Mesodermal cell (in vitro differentiated cells): ENCODE results near the gene SAP30L.
A peak's percentile ranks its signal among the peaks of the same experiment; 100 is the strongest.

ENCODE experiments used
- H3K27ac ChIP-seq: 2 replicates; pipeline ENCODE4 v1.7.0; 2013; ENCODE audit warnings: mild to moderate bottlenecking, low read depth, low read length, moderate library complexity; ENCODE audit not compliant: severe bottlenecking
- H3K36me3 ChIP-seq: 2 replicates; pipeline ENCODE4 v1.7.1; 2013; ENCODE audit warnings: mild to moderate bottlenecking, low read length, moderate library complexity; ENCODE audit not compliant: control insufficient read depth, insufficient read depth
- H3K4me1 ChIP-seq: one replicate; pipeline ENCODE4 v1.7.1; 2013; ENCODE audit warnings: mild to moderate bottlenecking, low read length; ENCODE audit not compliant: insufficient read depth, control insufficient read depth, poor library complexity, severe bottlenecking
- H3K4me3 ChIP-seq: 2 replicates; pipeline ENCODE4 v1.7.0; 2013; ENCODE audit warnings: low read length, control low read depth, mild to moderate bottlenecking; ENCODE audit not compliant: insufficient read depth, poor library complexity, severe bottlenecking; ENCODE audit errors: extremely low read depth
- H3K9me3 ChIP-seq: 2 replicates; pipeline ENCODE4 v1.7.1; 2013; ENCODE audit warnings: mild to moderate bottlenecking, low read length, moderate library complexity; ENCODE audit not compliant: control insufficient read depth
- whole genome bisulfite sequencing, 2 experiments: methylation state at CpG; one replicate each; pipeline ENCODE4 v1.1.5; 2013; ENCODE audit warnings: missing lambda C conversion rate in 2 of 2; ENCODE audit not compliant: insufficient coverage in 2 of 2; 5-methylcytosine and 5-hydroxymethylcytosine counted together

The SAP30L gene

DNA sequence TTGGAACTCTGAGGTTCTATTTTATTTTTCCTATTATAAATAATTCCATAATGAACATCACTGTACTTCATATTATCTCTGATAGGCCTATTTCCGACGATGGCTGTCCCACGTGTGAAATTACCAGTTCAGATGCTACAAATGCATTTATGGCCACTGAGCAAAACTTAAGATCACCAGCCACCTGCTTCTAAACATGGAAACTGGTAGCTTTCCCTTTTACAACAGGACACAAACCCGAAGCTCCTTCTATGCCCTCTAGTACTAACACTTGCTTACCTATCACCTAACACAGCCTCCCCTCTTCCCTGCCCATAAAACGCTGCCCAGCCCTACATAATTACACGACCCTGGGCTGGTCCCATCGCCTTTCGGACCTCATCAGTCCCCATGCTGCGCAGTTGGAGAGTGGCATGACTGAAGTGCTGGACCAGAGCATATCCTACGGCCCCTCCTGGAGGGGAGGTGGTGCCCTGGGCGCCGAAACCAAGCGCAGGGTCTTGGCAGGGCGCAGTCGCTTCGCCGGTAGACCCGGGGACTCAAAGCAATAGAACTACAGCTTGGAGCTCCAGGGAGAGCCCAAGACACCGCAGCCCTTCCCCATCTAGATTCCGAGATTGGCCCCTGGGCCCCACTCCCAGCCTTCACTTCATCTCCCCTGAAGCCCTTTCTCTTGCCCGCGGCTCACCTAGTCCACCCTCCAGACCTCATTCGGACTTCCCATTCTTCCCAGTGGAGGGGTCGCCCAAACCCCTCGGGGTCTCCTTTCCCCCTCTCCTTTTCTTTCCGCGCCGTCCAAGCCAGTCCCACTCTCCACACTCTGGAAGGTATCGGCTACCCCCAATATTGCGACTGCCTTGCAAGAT lies 1.0 kb upstream of the SAP30L start:
- Histone ChIP-seq H3K4me3 (peak overlapping the region; percentile 65), H3K4me1 (peaks cover 6% of the 10 kb centered on the region), H3K36me3 (peaks cover 41% of the 10 kb centered on the region), H3K9me3 (no peaks in the 10 kb centered on the region), H3K27ac (no peak overlapping the region)
- 10 to 13% methylated on average over 25 to 29 of the region's 30 CpGs for WGBS, 2 experiments

DNA sequence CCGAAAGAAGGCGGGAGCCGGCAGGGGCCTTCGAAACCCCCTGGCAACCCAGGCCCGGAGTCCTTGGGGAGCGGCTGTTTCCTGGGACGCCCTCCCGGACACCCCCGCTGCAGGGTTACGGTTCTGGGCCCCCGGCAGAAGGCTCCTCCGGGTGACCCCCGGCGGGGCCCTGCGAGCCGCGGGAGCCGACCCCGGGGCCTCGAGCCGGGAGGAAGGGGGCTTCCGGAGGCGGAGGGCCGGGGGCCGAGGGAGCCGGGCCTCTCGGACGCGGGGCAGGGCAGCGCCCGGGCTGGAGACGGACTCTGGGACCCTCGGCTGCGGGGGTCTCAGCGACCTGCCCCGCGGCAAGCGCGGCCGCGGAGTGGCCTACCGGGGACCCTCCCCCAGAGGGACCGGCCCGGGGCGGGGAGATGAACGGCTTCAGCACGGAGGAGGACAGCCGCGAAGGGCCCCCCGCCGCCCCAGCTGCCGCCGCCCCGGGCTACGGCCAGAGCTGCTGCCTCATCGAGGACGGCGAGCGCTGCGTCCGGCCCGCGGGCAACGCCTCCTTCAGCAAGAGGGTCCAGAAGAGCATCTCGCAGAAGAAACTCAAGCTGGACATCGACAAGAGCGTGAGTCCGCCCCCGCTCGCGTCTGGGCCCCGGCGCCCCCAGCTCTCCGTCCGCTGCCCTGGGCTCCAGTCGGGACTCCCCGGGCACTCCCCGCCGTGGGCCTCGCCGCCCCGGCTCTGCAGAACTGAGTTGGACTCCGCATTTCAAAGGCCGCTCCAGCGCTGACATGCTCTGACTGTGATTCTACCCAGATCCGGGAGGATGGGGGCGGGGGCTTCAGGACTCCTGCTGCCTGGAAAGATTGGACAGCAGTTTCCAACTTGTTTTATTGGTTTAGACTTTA lies 645 bp downstream of the SAP30L start:
- Histone ChIP-seq H3K36me3 (peaks cover 39% of the 10 kb centered on the region), H3K27ac (peak overlapping the region; percentile 68), H3K9me3 (no peaks in the 10 kb centered on the region), H3K4me1 (peaks cover 6% of the 10 kb centered on the region), H3K4me3 (peak overlapping the region; percentile 65)
- WGBS, 2 experiments: 0% methylated on average over 74 to 86 of the region's 87 CpGs

DNA sequence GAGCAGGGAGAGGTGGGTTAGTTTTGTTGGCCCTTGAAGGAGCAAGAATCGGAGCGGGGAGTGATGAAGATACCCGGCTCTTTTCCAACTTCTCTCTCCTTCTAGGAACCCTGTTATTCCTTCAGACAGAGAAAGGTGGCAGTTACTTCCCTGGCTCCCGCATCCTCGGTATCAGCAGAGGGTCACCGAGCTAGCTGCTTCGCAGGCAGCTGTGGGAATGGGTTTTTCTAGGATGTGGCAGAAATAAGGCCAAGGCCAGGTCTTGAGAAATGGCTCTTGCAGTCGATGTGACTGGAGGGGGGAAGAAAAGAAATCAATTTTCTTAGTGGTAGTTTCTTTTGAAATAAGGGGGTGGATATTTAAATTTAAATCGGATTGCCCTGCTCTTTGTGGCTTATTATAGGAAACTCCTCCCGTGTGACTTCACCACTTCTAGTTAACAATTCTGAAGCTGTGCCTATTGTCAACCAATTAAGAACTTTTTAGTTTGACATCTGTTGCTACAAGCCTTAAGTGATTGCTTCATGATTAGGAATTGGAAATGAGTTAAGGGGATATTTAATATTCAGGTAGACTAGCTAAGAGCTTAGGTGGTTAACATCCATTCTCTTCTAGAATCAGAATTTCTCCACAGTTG lies 1.4 kb downstream of the SAP30L start:
- Histone ChIP-seq H3K36me3 (peaks cover 39% of the 10 kb centered on the region), H3K27ac (peak overlapping the region; percentile 68), H3K4me3 (peak overlapping the region; percentile 65), H3K4me1 (peaks cover 6% of the 10 kb centered on the region), H3K9me3 (no peaks in the 10 kb centered on the region)
- 2 to 3% methylated on average over 5 to 6 of the region's 10 CpGs for WGBS, 2 experiments

DNA sequence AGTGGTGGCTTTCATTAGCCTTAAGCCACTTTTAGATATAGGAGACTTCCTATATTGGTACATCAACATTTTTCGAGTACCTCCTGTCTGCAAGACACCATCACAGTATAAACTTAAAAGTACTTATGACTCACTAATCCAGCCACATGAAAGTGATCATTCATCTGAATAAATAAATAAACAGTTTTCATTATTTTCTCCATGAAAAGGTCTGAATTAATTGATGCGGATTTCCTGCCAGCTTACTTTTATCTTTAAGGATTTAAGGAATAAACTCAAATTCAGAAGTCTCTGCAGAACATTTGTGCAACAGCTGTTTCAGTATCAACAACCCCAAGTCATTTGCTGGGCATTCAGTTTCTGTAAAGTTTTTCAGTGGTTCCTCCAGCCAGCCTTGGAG lies 4.0 kb downstream of the SAP30L start:
- no peak overlapping the region for H3K4me3 ChIP-seq
- 100% methylated on average over 1 of the region's 2 CpGs; no CpG with 5 or more reads in 1 of the 2 experiments for WGBS, 2 experiments
- H3K36me3 ChIP-seq: peaks cover 53% of the 10 kb centered on the region
- H3K4me1 ChIP-seq: peaks cover 6% of the 10 kb centered on the region
- H3K9me3 ChIP-seq: no peaks in the 10 kb centered on the region
- no peak overlapping the region for H3K27ac ChIP-seq

DNA sequence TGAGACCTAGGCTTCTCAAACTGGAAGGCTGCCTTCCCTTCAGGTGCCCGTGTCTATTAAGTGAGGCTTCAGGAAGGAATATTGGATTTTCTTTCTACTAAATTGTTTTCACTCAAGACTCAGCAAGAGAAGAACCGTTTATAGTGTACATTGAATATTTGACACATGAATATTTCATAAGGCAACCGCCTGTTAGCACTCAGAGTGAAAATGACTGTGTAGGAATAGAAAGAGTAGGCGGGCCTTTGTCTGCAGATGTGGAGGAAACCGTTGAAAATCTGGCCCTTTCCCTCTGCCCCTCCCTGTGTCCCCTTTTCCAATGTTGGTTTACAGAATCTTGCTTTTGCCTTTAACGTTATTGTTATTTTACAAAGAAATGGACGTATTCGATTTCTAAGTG lies 6.2 kb downstream of the SAP30L start:
- Histone ChIP-seq H3K36me3 (peaks cover 74% of the 10 kb centered on the region), H3K9me3 (no peaks in the 10 kb centered on the region), H3K27ac (no peak overlapping the region), H3K4me1 (peaks cover 6% of the 10 kb centered on the region), H3K4me3 (no peak overlapping the region)
- 84 to 96% methylated on average over 2 to 3 of the region's 8 CpGs for WGBS, 2 experiments

DNA sequence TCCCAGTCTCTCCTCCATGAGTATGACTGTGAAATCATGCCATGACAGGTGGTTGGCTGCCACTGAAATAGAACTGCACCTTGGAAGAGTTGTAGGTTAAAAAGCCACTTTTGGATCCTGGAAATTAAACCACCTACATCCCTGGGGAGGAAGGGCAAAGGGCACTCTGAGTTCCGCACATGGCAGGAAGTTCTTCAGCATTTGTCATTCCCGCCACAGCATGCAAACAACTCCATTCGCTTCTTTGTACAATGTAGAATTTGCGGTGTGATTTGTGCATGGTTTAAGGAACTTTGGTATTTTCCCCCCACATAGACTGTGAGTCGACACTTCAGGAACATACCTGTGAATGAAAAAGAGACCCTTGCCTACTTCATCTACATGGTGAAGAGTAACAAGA lies 9.8 kb downstream of the SAP30L start:
- Histone ChIP-seq H3K4me3 (no peak overlapping the region), H3K4me1 (no peaks in the 10 kb centered on the region), H3K36me3 (peaks cover 79% of the 10 kb centered on the region), H3K9me3 (no peaks in the 10 kb centered on the region), H3K27ac (no peak overlapping the region)
- WGBS, 2 experiments: no CpG with 5 or more reads among the region's 5 CpGs

DNA sequence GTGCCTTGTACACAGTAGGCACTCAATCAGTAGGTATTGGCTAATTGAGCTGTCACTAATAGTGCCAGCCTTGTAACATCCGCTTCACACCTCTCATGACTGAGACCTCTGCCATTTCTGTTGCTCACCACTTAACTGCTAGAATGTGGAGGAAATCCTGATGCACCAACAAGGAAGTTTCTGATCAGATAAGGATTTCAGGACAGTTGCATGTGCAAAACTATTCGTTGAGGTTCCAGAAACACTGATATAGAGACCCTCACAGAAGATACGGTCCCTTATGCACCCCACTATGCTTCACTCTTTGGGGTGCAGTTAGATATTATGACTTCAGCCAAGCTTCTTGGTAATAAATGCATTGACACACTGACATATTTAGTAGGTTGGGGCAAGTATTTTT lies 10.7 kb downstream of the SAP30L start:
- Histone ChIP-seq H3K27ac (no peak overlapping the region), H3K4me3 (no peak overlapping the region), H3K9me3 (no peaks in the 10 kb centered on the region), H3K4me1 (no peaks in the 10 kb centered on the region), H3K36me3 (peaks cover 72% of the 10 kb centered on the region)
- WGBS, 2 experiments: 93 to 94% methylated on average over 2 of the region's 3 CpGs

DNA sequence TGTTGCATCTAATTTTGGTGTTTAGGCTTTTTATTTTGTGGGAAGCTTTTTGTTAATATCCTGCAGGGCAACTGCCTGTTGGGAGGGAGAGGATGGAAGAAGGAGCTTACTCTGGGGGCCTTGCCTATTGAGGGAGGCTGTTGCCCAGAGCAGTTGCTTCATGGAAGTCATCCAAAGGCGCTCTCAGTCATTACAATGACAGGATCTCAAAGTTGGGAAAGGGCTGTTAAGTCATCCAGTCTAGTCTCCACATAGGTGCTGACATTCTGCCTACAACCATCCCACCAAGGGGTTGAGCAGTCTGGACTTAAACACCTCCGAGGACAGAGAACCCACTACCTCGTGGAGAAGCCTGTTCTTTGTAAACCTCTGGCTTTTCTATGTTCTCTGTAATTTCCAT lies 13.2 kb downstream of the SAP30L start:
- Histone ChIP-seq H3K27ac (no peak overlapping the region), H3K36me3 (peaks cover 48% of the 10 kb centered on the region), H3K9me3 (no peaks in the 10 kb centered on the region), H3K4me1 (no peaks in the 10 kb centered on the region), H3K4me3 (no peak overlapping the region)
- 92 to 94% methylated on average over 2 to 3 of the region's 3 CpGs for WGBS, 2 experiments

DNA sequence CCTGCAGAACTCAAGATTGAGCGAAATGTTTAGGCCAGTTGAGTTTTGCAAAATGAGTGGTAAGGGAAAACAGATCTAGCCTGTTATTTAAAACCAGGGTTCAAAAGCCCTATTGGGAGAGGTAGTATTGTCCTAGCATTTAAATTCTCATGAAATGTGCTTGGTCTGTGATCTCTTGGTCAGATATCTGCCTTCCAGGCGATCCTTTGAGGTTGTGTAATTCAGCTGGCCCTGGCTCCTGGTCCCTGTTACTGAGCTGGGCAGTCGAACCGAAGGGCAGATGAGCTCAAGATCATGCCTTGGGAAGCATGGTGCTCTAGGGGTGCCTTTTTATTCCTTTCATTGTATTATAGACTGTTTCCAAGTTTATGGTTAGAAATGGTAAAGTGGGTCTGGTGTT lies 14.4 kb downstream of the SAP30L start:
- peaks cover 40% of the 10 kb centered on the region for H3K36me3 ChIP-seq
- no peaks in the 10 kb centered on the region for H3K9me3 ChIP-seq
- H3K4me1 ChIP-seq: no peaks in the 10 kb centered on the region
- H3K27ac ChIP-seq: no peak overlapping the region
- H3K4me3 ChIP-seq: no peak overlapping the region
- 100% methylated on average over 1 to 2 of the region's 4 CpGs for WGBS, 2 experiments

DNA sequence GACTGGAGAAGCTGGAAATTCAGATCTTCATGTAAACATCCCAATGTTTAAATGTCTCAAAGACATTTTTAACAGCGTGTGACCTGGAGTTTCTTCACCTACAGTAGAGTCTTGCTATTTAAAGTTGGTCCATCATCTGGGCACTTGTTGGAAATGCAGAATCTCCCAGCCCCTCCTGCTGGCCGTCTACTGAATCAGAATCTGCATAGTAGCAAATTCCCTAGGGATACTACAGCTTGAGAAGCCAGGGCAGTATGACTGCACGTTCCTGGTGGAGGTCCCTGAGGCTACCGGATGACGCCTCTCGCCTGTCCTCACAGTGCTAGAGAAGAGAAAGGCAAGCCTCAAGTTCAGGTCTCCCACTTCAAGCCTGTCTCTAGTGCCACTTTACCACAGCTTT lies 15.7 kb downstream of the SAP30L start:
- no peaks in the 10 kb centered on the region for H3K9me3 ChIP-seq
- WGBS, 2 experiments: 39 to 60% methylated on average over 5 to 6 of the region's 6 CpGs

More for the DNA sequence above, 15.7 kb downstream of the SAP30L start:
- Histone ChIP-seq H3K36me3 (peaks cover 27% of the 10 kb centered on the region), H3K27ac (no peak overlapping the region), H3K4me1 (no peaks in the 10 kb centered on the region), H3K4me3 (no peak overlapping the region)
